Sigmoid colon (tissue), 4 donors: Measurements from ENCODE around the gene KCNJ5.

Experiments used
- POLR2A ChIP-seq, 2 donors: fragments of 450-650 bp; IDR thresholded peaks; one replicate each; pipeline ENCODE4 v1.6.1; 2016; ENCODE audit warnings: antibody characterized with exemption in 2 of 2, mild to moderate bottlenecking in 2 of 2, moderate library complexity in 2 of 2
- POLR2AphosphoS5 ChIP-seq, 4 donors: sonication (generic); formaldehyde crosslinking; IDR thresholded peaks; one replicate each; pipeline ENCODE4 v1.6.1; 2017; ENCODE audit warnings: antibody characterized with exemption in 4 of 4
- TF ChIP-seq, protein P1 (sequence below), 4 experiments: fragments of 450-650 bp in 3 of 4; fragments of 200-600 bp in 1 of 4; IDR thresholded peaks; one replicate each; pipeline ENCODE4 v1.5.1; 2016 to 2019; ENCODE audit warnings: antibody characterized with exemption in 4 of 4, mild to moderate bottlenecking in 3 of 4, moderate library complexity in 2 of 4

DNA sequence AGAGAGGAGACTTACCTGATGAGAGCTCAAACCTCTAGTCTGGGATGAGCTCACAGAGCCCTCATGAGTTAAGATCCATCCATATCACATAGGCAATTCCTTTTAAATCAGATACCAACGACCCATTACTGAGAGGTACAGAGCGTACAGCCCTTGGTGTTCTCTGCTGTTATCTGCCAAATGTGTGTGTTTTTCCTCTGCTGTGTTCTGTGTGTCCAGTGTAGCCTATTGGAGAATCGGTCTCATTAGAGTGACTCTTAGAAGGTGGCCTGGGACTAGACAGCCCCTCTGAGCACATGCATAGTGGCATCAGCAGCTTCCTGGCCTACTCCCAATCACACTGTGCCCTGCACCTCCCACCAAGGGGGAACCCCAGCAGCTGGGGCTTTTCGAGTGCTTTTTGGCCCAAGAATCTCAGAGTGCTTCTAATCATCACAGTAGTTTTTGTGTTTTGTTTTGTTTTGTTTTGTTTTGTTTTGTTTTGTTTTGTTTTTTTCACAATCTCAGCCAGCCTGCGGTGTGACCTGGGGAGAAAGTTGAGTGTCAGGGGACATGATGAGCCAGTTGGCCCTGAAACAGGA lies 26.1 kb downstream of the KCNJ5 start:
- TF ChIP-seq POLR2AphosphoS5 (IDR thresholded peaks at IDR 0.05) (no peak), POLR2A (IDR thresholded peaks at IDR 0.05) (no peak)
- TF ChIP-seq, protein P1, sequence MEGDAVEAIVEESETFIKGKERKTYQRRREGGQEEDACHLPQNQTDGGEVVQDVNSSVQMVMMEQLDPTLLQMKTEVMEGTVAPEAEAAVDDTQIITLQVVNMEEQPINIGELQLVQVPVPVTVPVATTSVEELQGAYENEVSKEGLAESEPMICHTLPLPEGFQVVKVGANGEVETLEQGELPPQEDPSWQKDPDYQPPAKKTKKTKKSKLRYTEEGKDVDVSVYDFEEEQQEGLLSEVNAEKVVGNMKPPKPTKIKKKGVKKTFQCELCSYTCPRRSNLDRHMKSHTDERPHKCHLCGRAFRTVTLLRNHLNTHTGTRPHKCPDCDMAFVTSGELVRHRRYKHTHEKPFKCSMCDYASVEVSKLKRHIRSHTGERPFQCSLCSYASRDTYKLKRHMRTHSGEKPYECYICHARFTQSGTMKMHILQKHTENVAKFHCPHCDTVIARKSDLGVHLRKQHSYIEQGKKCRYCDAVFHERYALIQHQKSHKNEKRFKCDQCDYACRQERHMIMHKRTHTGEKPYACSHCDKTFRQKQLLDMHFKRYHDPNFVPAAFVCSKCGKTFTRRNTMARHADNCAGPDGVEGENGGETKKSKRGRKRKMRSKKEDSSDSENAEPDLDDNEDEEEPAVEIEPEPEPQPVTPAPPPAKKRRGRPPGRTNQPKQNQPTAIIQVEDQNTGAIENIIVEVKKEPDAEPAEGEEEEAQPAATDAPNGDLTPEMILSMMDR (IDR thresholded peaks at IDR 0.05): no peak
